WTC11 (cell line): Measurements from ENCODE around the gene GRM4. TPM values are rescaled to one million over a fixed set of nuclear protein-coding genes. Genes with fewer than 3 reads are reported as not detected.

Experiments
- CBFB ChIP-seq: sonication (generic); formaldehyde crosslinking; IDR thresholded peaks from 2 replicates; pipeline ENCODE4 v1.8.1; 2022; ENCODE audit warnings: mild to moderate bottlenecking, low read depth, missing genetic modification reagents
- CDX4 ChIP-seq: fragments of 250-450 bp; sonication (Bioruptor Pico); IDR thresholded peaks from 2 replicates; pipeline ENCODE4 v1.9.0; 2021; ENCODE audit warnings: moderate library complexity, mild to moderate bottlenecking, inconsistent platforms, borderline replicate concordance
- CREB1 ChIP-seq: sonication (generic); formaldehyde crosslinking; IDR thresholded peaks from 2 replicates; pipeline ENCODE4 v1.8.0; 2023; ENCODE audit warnings: mild to moderate bottlenecking, missing genetic modification reagents
- CREM ChIP-seq: sonication (generic); formaldehyde crosslinking; IDR thresholded peaks from 2 replicates; pipeline ENCODE4 v1.8.1; 2022; ENCODE audit warnings: mild to moderate bottlenecking, missing genetic modification reagents, moderate library complexity
- E2F4 ChIP-seq: sonication (generic); formaldehyde crosslinking; IDR thresholded peaks from 2 replicates; pipeline ENCODE4 v1.8.1; 2022; ENCODE audit warnings: low read depth, mild to moderate bottlenecking, moderate library complexity, missing genetic modification reagents, borderline replicate concordance
- ESRRA ChIP-seq: sonication (generic); formaldehyde crosslinking; IDR thresholded peaks from 2 replicates; pipeline ENCODE4 v1.8.1; 2022; ENCODE audit warnings: mild to moderate bottlenecking, missing genetic modification reagents, borderline replicate concordance
- ETV6 ChIP-seq: sonication (generic); formaldehyde crosslinking; IDR thresholded peaks from 2 replicates; pipeline ENCODE4 v1.8.1; 2022; ENCODE audit warnings: mild to moderate bottlenecking, missing genetic modification reagents
- FOXK1 ChIP-seq: sonication (generic); formaldehyde crosslinking; IDR thresholded peaks from 2 replicates; pipeline ENCODE4 v1.8.0; 2022; ENCODE audit warnings: mild to moderate bottlenecking, moderate library complexity, missing genetic modification reagents
- GRHL2 ChIP-seq: fragments of 250-450 bp; sonication (Bioruptor Pico); IDR thresholded peaks from 2 replicates; pipeline ENCODE4 v1.8.0; 2022; ENCODE audit warnings: mild to moderate bottlenecking, moderate library complexity; ENCODE audit not compliant: insufficient replicate concordance, severe bottlenecking
- HMGXB4 ChIP-seq: sonication (generic); formaldehyde crosslinking; IDR thresholded peaks from 2 replicates; pipeline ENCODE4 v1.8.1; 2023; ENCODE audit warnings: mild to moderate bottlenecking, moderate library complexity, missing genetic modification reagents
- JAZF1 ChIP-seq: fragments of 250-450 bp; sonication (Bioruptor Pico); IDR thresholded peaks from 2 replicates; pipeline ENCODE4 v1.9.0; 2021; ENCODE audit warnings: moderate library complexity, mild to moderate bottlenecking, inconsistent platforms
- MXD4 ChIP-seq: fragments of 250-450 bp; sonication (Bioruptor Pico); IDR thresholded peaks from 2 replicates; pipeline ENCODE4 v1.8.0; 2021; ENCODE audit warnings: mild to moderate bottlenecking, moderate library complexity, borderline replicate concordance
- NFE2L1 ChIP-seq: sonication (generic); formaldehyde crosslinking; IDR thresholded peaks from 2 replicates; pipeline ENCODE4 v1.8.1; 2023; ENCODE audit warnings: missing genetic modification reagents
- NFYB ChIP-seq: sonication (generic); formaldehyde crosslinking; conservative IDR thresholded peaks from 2 replicates; pipeline ENCODE4 v1.8.0; 2022; ENCODE audit warnings: low read depth, missing genetic modification reagents
- NR2C2 ChIP-seq: sonication (generic); formaldehyde crosslinking; IDR thresholded peaks from 2 replicates; pipeline ENCODE4 v1.8.0; 2022; ENCODE audit warnings: mild to moderate bottlenecking, missing genetic modification reagents
- NR3C1 ChIP-seq: sonication (generic); formaldehyde crosslinking; conservative IDR thresholded peaks from 2 replicates; pipeline ENCODE4 v1.8.1; 2023; ENCODE audit warnings: low read depth, mild to moderate bottlenecking, missing genetic modification reagents
- OVOL2 ChIP-seq: fragments of 250-450 bp; sonication (Bioruptor Pico); IDR thresholded peaks from 2 replicates; pipeline ENCODE4 v1.9.0; 2021; ENCODE audit warnings: mild to moderate bottlenecking, borderline replicate concordance
- SMAD3 ChIP-seq: sonication (generic); formaldehyde crosslinking; IDR thresholded peaks from 2 replicates; pipeline ENCODE4 v1.8.0; 2022; ENCODE audit warnings: missing genetic modification reagents, mild to moderate bottlenecking, borderline replicate concordance
- USF1 ChIP-seq: sonication (generic); formaldehyde crosslinking; IDR thresholded peaks from 2 replicates; pipeline ENCODE4 v1.8.0; 2022; ENCODE audit warnings: mild to moderate bottlenecking, missing genetic modification reagents
- ZBTB21 ChIP-seq: sonication (generic); formaldehyde crosslinking; IDR thresholded peaks from 2 replicates; pipeline ENCODE4 v1.8.1; 2023; ENCODE audit warnings: mild to moderate bottlenecking, missing genetic modification reagents, borderline replicate concordance
- ZNF232 ChIP-seq: sonication (generic); formaldehyde crosslinking; IDR thresholded peaks from 2 replicates; pipeline ENCODE4 v1.8.0; 2022; ENCODE audit warnings: mild to moderate bottlenecking, missing genetic modification reagents
- ZNF263 ChIP-seq: sonication (generic); formaldehyde crosslinking; IDR thresholded peaks from 2 replicates; pipeline ENCODE4 v1.8.1; 2022; ENCODE audit warnings: low read depth, mild to moderate bottlenecking, moderate library complexity, missing genetic modification reagents
- ZNF416 ChIP-seq: fragments of 250-450 bp; sonication (Bioruptor Pico); IDR thresholded peaks from 2 replicates; pipeline ENCODE4 v1.9.0; 2021; ENCODE audit warnings: mild to moderate bottlenecking, inconsistent platforms
- ZNF671 ChIP-seq: fragments of 250-450 bp; sonication (Bioruptor Pico); IDR thresholded peaks from 2 replicates; pipeline ENCODE4 v1.8.0; 2021; ENCODE audit warnings: mild to moderate bottlenecking
- total RNA-seq: library from RNA; stranded (reverse); gene quantifications from 3 replicates; pipeline ENCODE4 v1.2.3, GENCODE V29; 2021
- TF ChIP-seq, protein P1 (sequence below): fragments of 250-450 bp; sonication (Bioruptor Pico); IDR thresholded peaks from 2 replicates; pipeline ENCODE4 v1.9.0; 2021; ENCODE audit warnings: mild to moderate bottlenecking, borderline replicate concordance
- TF ChIP-seq, protein P2 (sequence below): sonication (generic); formaldehyde crosslinking; IDR thresholded peaks from 2 replicates; pipeline ENCODE4 v1.8.1; 2023; ENCODE audit warnings: mild to moderate bottlenecking, missing genetic modification reagents
- TF ChIP-seq, protein P3 (sequence below): sonication (generic); formaldehyde crosslinking; IDR thresholded peaks from 2 replicates; pipeline ENCODE4 v1.8.0; 2023; ENCODE audit warnings: missing genetic modification reagents
- TF ChIP-seq, protein P4 (sequence below): sonication (generic); formaldehyde crosslinking; conservative IDR thresholded peaks from 2 replicates; pipeline ENCODE4 v1.8.1; 2022; ENCODE audit warnings: mild to moderate bottlenecking, missing genetic modification reagents

The GRM4 gene
- total RNA-seq, 1 experiment from 2014 or later, result 34.5 TPM

GRCh38 chr6:34146021-34146782, at the start of gene GRM4 (continued):
- TF ChIP-seq CBFB (CRISPR knock-in tag) (no peak), ESRRA (CRISPR knock-in tag) (no peak), CREM (CRISPR knock-in tag) (peak; percentile 57; the same call in 1 of the 2 replicates), CDX4 (CRISPR knock-in tag) (no peak), NR2C2 (CRISPR knock-in tag) (no peak), ZNF263 (CRISPR knock-in tag) (no peak), ZNF416 (CRISPR knock-in tag) (no peak), ZNF232 (CRISPR knock-in tag) (no peak), NR3C1 (CRISPR knock-in tag) (no peak), NFYB (CRISPR knock-in tag) (no peak; the same call in 1 of the 2 replicates), ZNF671 (CRISPR knock-in tag) (no peak), JAZF1 (no peak), MXD4 (CRISPR knock-in tag) (no peak), NFE2L1 (CRISPR knock-in tag) (peak; percentile 90), OVOL2 (CRISPR knock-in tag) (no peak), CREB1 (CRISPR knock-in tag) (no peak), USF1 (CRISPR knock-in tag) (peak; percentile 49), ZBTB21 (CRISPR knock-in tag) (no peak), FOXK1 (CRISPR knock-in tag) (no peak; the same call in 1 of the 2 replicates), SMAD3 (CRISPR knock-in tag) (peak; percentile 76; the same call in 1 of the 2 replicates), ETV6 (CRISPR knock-in tag) (no peak; the same call in 1 of the 2 replicates), GRHL2 (CRISPR knock-in tag) (no peak), E2F4 (no peak), HMGXB4 (CRISPR knock-in tag) (no peak; the same call in 1 of the 2 replicates)
- TF ChIP-seq, protein P1, sequence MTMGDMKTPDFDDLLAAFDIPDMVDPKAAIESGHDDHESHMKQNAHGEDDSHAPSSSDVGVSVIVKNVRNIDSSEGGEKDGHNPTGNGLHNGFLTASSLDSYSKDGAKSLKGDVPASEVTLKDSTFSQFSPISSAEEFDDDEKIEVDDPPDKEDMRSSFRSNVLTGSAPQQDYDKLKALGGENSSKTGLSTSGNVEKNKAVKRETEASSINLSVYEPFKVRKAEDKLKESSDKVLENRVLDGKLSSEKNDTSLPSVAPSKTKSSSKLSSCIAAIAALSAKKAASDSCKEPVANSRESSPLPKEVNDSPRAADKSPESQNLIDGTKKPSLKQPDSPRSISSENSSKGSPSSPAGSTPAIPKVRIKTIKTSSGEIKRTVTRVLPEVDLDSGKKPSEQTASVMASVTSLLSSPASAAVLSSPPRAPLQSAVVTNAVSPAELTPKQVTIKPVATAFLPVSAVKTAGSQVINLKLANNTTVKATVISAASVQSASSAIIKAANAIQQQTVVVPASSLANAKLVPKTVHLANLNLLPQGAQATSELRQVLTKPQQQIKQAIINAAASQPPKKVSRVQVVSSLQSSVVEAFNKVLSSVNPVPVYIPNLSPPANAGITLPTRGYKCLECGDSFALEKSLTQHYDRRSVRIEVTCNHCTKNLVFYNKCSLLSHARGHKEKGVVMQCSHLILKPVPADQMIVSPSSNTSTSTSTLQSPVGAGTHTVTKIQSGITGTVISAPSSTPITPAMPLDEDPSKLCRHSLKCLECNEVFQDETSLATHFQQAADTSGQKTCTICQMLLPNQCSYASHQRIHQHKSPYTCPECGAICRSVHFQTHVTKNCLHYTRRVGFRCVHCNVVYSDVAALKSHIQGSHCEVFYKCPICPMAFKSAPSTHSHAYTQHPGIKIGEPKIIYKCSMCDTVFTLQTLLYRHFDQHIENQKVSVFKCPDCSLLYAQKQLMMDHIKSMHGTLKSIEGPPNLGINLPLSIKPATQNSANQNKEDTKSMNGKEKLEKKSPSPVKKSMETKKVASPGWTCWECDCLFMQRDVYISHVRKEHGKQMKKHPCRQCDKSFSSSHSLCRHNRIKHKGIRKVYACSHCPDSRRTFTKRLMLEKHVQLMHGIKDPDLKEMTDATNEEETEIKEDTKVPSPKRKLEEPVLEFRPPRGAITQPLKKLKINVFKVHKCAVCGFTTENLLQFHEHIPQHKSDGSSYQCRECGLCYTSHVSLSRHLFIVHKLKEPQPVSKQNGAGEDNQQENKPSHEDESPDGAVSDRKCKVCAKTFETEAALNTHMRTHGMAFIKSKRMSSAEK (CRISPR knock-in tag), result no peak
- TF ChIP-seq, protein P2, sequence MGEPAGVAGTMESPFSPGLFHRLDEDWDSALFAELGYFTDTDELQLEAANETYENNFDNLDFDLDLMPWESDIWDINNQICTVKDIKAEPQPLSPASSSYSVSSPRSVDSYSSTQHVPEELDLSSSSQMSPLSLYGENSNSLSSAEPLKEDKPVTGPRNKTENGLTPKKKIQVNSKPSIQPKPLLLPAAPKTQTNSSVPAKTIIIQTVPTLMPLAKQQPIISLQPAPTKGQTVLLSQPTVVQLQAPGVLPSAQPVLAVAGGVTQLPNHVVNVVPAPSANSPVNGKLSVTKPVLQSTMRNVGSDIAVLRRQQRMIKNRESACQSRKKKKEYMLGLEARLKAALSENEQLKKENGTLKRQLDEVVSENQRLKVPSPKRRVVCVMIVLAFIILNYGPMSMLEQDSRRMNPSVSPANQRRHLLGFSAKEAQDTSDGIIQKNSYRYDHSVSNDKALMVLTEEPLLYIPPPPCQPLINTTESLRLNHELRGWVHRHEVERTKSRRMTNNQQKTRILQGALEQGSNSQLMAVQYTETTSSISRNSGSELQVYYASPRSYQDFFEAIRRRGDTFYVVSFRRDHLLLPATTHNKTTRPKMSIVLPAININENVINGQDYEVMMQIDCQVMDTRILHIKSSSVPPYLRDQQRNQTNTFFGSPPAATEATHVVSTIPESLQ, result no peak
- TF ChIP-seq, protein P3, sequence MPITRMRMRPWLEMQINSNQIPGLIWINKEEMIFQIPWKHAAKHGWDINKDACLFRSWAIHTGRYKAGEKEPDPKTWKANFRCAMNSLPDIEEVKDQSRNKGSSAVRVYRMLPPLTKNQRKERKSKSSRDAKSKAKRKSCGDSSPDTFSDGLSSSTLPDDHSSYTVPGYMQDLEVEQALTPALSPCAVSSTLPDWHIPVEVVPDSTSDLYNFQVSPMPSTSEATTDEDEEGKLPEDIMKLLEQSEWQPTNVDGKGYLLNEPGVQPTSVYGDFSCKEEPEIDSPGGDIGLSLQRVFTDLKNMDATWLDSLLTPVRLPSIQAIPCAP (CRISPR knock-in tag), result no peak
- TF ChIP-seq, protein P4, sequence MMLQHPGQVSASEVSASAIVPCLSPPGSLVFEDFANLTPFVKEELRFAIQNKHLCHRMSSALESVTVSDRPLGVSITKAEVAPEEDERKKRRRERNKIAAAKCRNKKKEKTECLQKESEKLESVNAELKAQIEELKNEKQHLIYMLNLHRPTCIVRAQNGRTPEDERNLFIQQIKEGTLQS, result no peak
